LoVo (cell line): Measurements from ENCODE around the gene ILDR1.
A peak's percentile ranks its signal among the peaks of the same experiment; 100 is the strongest.

Source experiments
- DNase-seq: peaks from one replicate; pipeline ENCODE4 v3.0.0-alpha.2; 2016; ENCODE audit warnings: low spot score

Gene ILDR1

DNA sequence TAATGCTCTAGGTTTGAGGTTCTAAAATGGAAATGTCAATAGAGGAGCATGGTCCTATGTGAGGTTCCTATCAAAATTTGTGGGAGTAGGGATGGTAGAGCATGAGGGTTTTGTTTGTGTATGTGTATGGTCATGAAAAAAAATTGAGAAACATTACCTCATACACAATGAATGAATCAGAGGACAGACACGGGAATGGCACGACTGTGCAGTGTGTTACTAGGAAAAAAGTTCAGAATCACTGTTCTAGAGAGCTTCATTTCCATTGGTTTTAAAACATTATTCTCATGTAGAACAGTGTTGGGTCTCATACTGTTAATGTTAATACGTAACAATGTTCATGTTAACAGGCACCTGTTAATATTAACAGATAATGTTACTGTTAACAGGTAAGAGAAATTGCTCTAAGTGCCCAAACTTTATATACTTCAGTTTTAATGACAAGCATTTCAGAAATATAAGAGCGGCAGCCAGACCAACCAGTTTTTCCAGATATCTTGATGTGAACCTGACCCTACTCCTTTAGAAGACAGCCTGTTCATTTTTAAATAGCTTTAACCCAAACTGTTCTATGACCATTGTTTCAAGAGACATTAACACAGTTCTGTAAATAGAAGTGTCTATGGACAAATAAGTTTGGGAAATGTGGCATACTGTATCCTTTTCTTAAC is 79.8 kb downstream of the ILDR1 start:
- no peak for DNase-seq

DNA sequence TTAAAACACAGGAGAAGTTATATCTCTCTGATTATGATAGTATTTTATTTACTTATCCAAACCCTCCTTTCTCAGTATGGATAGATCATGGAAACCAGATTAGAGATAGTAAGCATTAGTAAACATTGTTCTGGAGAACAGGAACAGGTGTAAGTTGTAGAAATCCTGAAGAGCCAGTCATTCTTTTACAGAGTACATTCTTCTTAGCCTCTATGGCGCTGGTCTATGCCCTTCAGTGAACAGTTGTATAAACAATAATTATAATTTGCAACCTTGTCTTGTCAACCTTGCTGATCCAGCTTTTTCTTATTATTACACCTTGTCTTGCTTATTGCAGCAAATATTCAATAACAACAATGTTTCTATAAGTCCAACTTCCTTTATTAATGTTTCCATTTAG is 80.5 kb downstream of the ILDR1 start:
- no peak for DNase-seq

DNA sequence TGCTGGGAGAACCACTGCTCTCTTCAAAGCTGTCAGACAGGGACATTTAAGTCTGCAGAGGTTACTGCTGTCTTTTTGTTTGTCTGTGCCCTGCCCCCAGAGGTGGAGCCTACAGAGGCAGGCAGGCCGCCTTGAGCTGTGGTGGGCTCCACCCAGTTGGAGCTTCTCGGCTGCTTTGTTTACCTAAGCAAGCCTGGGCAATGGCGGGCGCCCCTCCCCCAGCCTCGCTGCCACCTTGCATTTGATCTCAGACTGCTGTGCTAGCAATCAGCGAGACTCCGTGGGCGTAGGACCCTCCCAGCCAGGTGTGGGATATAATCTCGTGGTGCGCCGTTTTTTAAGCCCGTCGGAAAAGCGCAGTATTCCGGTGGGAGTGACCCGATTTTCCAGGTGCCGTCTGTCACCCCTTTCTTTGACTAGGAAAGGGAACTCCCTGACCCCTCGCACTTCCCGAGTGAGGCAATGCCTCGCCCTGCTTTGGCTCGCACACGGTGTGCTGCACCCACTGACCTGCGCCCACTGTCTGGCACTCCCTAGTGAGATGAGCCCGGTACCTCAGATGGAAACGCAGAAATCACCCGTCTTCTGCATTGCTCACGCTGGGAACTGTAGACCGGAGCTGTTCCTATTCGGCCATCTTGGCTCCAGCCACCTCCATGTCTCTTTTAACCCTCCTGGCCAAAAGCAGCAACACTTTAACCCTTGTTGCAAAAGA is 83.7 kb downstream of the ILDR1 start:
- DNase-seq = peak; percentile 22
